GM23338 (cell line): ENCODE data around the gene BANK1. TPM values are rescaled to one million over a fixed set of nuclear protein-coding genes. Genes with fewer than 3 reads are reported as not detected.

ENCODE experiments used
- ATAC-seq: fragments of 200-7000 bp; cut with Tn5 transposase; 3 replicates; pipeline ENCODE4 v1.9.1; 2020
- DNase-seq: peaks from one replicate; pipeline ENCODE4 v3.0.0-alpha.2; 2015; ENCODE audit warnings: low spot score
- H2AFZ ChIP-seq: fragments of 200-600 bp; sonication (generic); 2 replicates; pipeline ENCODE4 v1.8.0; 2016; ENCODE audit warnings: antibody characterized with exemption, mild to moderate bottlenecking, moderate library complexity
- H3F3A ChIP-seq: fragments of 200-600 bp; sonication (generic); replicated peaks from 2 replicates; pipeline ENCODE4 v1.8.0; 2017; ENCODE audit warnings: antibody characterized with exemption, mixed run types, low read depth
- H3K27ac ChIP-seq: fragments of 200-600 bp; sonication (generic); 2 replicates; pipeline ENCODE4 v1.6.1; 2016; ENCODE audit warnings: low read depth
- H3K27me3 ChIP-seq: fragments of 200-600 bp; sonication (generic); 2 replicates; pipeline ENCODE4 v1.8.0; 2016; ENCODE audit warnings: mild to moderate bottlenecking, mixed run types, moderate library complexity; ENCODE audit not compliant: insufficient read depth
- H3K36me3 ChIP-seq: fragments of 200-600 bp; sonication (generic); 2 replicates; pipeline ENCODE4 v1.8.0; 2016; ENCODE audit warnings: mild to moderate bottlenecking; ENCODE audit not compliant: insufficient read depth
- H3K4me1 ChIP-seq: fragments of 200-600 bp; sonication (generic); 2 replicates; pipeline ENCODE4 v1.8.0; 2016; ENCODE audit warnings: mild to moderate bottlenecking, moderate library complexity; ENCODE audit not compliant: insufficient read depth
- H3K4me2 ChIP-seq: fragments of 200-600 bp; sonication (generic); 2 replicates; pipeline ENCODE4 v1.7.1; 2017; ENCODE audit warnings: mixed run types
- H3K4me3 ChIP-seq: fragments of 200-600 bp; sonication (generic); 2 replicates; pipeline ENCODE4 v1.6.1; 2016; ENCODE audit warnings: mixed run types
- H3K79me2 ChIP-seq: fragments of 200-600 bp; sonication (generic); replicated peaks from 2 replicates; pipeline ENCODE4 v1.8.0; 2017; ENCODE audit warnings: mild to moderate bottlenecking; ENCODE audit not compliant: insufficient read depth
- H3K9me2 ChIP-seq: fragments of 200-600 bp; sonication (generic); 2 replicates; pipeline ENCODE4 v1.8.0; 2017; ENCODE audit not compliant: insufficient read depth
- H4K20me1 ChIP-seq: fragments of 200-600 bp; sonication (generic); replicated peaks from 2 replicates; pipeline ENCODE4 v1.8.0; 2017; ENCODE audit warnings: mild to moderate bottlenecking; ENCODE audit not compliant: insufficient read depth
- H3K27ac Mint-ChIP-seq: 2 replicates; pipeline ENCODE4 v1.8.0; 2020; ENCODE audit warnings: inconsistent platforms, mild to moderate bottlenecking, moderate library complexity, mixed read lengths
- H3K27me3 Mint-ChIP-seq: 3 replicates; pipeline ENCODE4 v1.8.0; 2022; ENCODE audit warnings: low read depth, mild to moderate bottlenecking, moderate library complexity, mixed read lengths, inconsistent platforms; ENCODE audit not compliant: insufficient read depth, poor library complexity
- H3K36me3 Mint-ChIP-seq: 3 replicates; pipeline ENCODE4 v1.8.0; 2021; ENCODE audit warnings: low read depth, mild to moderate bottlenecking, inconsistent platforms, moderate library complexity, mixed read lengths
- H3K4me1 Mint-ChIP-seq: 3 replicates; pipeline ENCODE4 v1.8.0; 2020; ENCODE audit warnings: mild to moderate bottlenecking, inconsistent platforms, mixed read lengths
- H3K4me3 Mint-ChIP-seq: 3 replicates; pipeline ENCODE4 v1.8.0; 2021; ENCODE audit warnings: moderate library complexity, mild to moderate bottlenecking, inconsistent platforms, mixed read lengths
- H3K9me3 Mint-ChIP-seq: 3 replicates; pipeline ENCODE4 v1.8.0; 2020; ENCODE audit warnings: moderate library complexity, mild to moderate bottlenecking, inconsistent platforms, mixed read lengths
- CREB1 ChIP-seq: fragments of 250-450 bp; sonication (Bioruptor Pico); IDR thresholded peaks from 2 replicates; pipeline ENCODE4 v1.5.0; 2020; ENCODE audit warnings: low read depth, mild to moderate bottlenecking, moderate library complexity
- CTCF ChIP-seq, 2 experiments: fragments of 200-600 bp in 1 of 2; sonication (generic) in 1 of 2; conservative IDR thresholded peaks; 2 replicates each; pipeline versions ENCODE4 v1.5.1 to v1.6.1; 2016 to 2017; ENCODE audit warnings: antibody characterized with exemption in 2 of 2, low read depth in 2 of 2, mild to moderate bottlenecking in 2 of 2, moderate library complexity in 1 of 2
- JUNB ChIP-seq: IDR thresholded peaks from one replicate; pipeline ENCODE4 v1.6.1; 2016; ENCODE audit warnings: antibody characterized with exemption; ENCODE audit not compliant: unreplicated experiment
- NANOG ChIP-seq: IDR thresholded peaks from 2 replicates; pipeline ENCODE4 v1.6.1; 2016; ENCODE audit warnings: antibody characterized with exemption, borderline replicate concordance
- POLR2AphosphoS5 ChIP-seq: IDR thresholded peaks from 2 replicates; pipeline ENCODE4 v1.6.1; 2016; ENCODE audit warnings: antibody characterized with exemption, low read depth
- ZNF114 ChIP-seq: fragments of 250-450 bp; sonication (Bioruptor Pico); IDR thresholded peaks from 2 replicates; pipeline ENCODE4 v1.5.0; 2020; ENCODE audit warnings: mild to moderate bottlenecking, moderate library complexity
- ZNF331 ChIP-seq: fragments of 250-450 bp; sonication (Bioruptor Pico); IDR thresholded peaks from 2 replicates; pipeline ENCODE4 v1.5.0; 2020; ENCODE audit warnings: low read depth, mild to moderate bottlenecking, moderate library complexity
- ZNF462 ChIP-seq: fragments of 250-450 bp; sonication (Bioruptor Pico); IDR thresholded peaks from 2 replicates; pipeline ENCODE4 v1.5.0; 2020; ENCODE audit warnings: mild to moderate bottlenecking, moderate library complexity
- polyA plus RNA-seq: library from polyadenylated mRNA; unstranded; fragments of >200 nt; fragmentation: Nextera tagmentation; extraction: Ambion mirVana; gene quantifications from 2 replicates; pipeline ENCODE4 v1.2.1, GENCODE V29; 2016
- total RNA-seq: library from RNA; depleted of rRNA; stranded (reverse); fragments of >200 nt; shearing (Covaris generic); gene quantifications from 2 replicates; pipeline ENCODE4 v1.2.3, GENCODE V29; 2014

The BANK1 gene
- total and polyA plus RNA-seq, 2 experiments from 2014 or later, result 0.86 to 0.87 TPM

- TF ChIP-seq JUNB (no peak), ZNF462 (CRISPR knock-in tag) (no peak), CREB1 (CRISPR knock-in tag) (no peak), ZNF331 (CRISPR knock-in tag) (no peak), POLR2AphosphoS5 (no peak), NANOG (no peak)
Observed at GRCh38 chr4:101843054-101843453, 52.5 kb downstream of the BANK1 start (continued).

GRCh38 chr4:101846550-101846949 is 56.0 kb downstream of the BANK1 start:
- H3K27ac ChIP-seq, result no peak overlapping the region
- Mint-ChIP-seq H3K9me3 (peaks cover 3% of the 10 kb centered on the region; the same call in 1 of the 3 replicates), H3K4me3 (no peak overlapping the region), H3K27me3 (peaks cover 3% of the 10 kb centered on the region), H3K4me1 (no peaks in the 10 kb centered on the region), H3K27ac (no peak overlapping the region), H3K36me3 (no peaks in the 10 kb centered on the region; the same call in 2 of the 3 replicates)
- H3K4me1 ChIP-seq, result no peaks in the 10 kb centered on the region
- H2AFZ ChIP-seq, result no peak overlapping the region
- H3K27me3 ChIP-seq, result no peaks in the 10 kb centered on the region
- H3F3A ChIP-seq, result no peaks in the 10 kb centered on the region
- no peak for TF ChIP-seq CTCF (conservative IDR thresholded peaks at IDR 0.05; ENCODE audit: low read depth in 2 of 2)
- no peak for TF ChIP-seq CREB1 (CRISPR knock-in tag)
- TF ChIP-seq ZNF114 (CRISPR knock-in tag), result no peak
- no peak for TF ChIP-seq NANOG
- no peaks in the 10 kb centered on the region for H4K20me1 ChIP-seq
- DNase-seq (no peak), ATAC-seq (no peak)
- no peak overlapping the region for H3K4me3 ChIP-seq
- H3K79me2 ChIP-seq, result no peaks in the 10 kb centered on the region
- H3K36me3 ChIP-seq, result no peaks in the 10 kb centered on the region
- no peaks in the 10 kb centered on the region for H3K9me2 ChIP-seq
- no peak overlapping the region for H3K4me2 ChIP-seq
